Activated T-cell treated with anti-CD3 and anti-CD28 coated beads for 24 hours (primary cell): Measurements from ENCODE around the gene CFTR.

ENCODE experiments used
- DNase-seq: peaks from one replicate; pipeline ENCODE4 v3.0.0-alpha.2; 2020; ENCODE audit warnings: low read depth

Gene CFTR

DNA sequence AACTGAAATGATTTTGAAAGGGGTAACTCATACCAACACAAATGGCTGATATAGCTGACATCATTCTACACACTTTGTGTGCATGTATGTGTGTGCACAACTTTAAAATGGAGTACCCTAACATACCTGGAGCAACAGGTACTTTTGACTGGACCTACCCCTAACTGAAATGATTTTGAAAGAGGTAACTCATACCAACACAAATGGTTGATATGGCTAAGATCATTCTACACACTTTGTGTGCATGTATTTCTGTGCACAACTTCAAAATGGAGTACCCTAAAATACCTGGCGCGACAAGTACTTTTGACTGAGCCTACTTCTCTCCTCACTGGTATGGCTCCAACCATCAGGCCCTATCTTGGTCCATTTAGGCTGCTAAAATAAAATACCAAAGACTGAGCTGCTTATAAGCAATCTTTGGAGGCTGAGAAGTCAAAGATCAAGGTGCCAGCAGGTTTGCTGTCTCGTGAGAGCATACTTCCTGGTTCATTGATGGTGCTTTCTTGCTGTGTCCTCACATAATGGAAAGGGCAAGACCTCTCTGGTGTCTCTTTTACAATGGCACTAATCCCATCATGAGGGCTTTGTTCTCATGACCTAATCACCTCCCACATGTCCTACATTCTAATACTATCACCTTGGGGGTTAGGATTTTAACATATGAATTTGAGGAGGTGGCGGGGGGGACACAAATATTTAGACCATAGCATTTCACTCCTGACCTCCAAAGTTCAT lies 173.3 kb downstream of the CFTR start:
- no peak for DNase-seq

DNA sequence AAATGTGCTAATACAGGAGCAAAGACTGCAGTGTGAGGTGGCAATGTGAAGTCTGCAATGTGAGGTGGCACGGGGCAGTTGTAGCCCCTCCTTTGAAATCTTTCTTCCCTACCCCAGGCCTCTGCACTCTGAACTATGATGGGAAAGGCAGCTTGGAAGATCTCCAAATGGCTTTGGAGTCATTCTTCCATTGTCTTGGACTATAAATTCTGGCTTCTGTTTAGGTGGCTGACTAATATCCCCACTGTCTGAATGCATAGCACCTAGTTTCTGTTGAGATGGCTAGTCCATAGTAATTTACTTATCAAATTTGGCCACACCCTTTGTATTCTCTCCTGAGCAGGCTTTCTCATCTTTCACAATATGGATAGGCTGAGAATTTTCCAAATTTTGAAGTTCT lies 175.0 kb downstream of the CFTR start:
- DNase-seq = no peak

DNA sequence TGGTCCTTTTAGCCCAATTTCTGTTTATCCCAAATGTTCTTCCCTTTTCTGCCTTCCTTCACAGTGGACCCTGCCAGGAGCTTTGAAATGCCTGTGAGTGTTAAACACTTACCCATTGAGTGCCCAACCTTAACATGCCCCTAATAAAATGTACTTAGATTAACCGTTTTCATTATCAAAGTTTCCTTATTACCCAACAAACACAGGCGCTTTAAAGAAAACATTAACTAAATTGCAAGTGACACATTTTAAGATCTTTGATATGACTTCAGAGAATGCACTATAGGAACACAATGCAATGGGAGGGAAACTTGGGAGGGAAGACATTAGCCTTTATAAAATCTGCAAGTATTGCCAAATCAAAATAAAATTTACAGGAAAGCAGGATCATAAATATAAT lies 177.0 kb downstream of the CFTR start:
- no peak for DNase-seq

DNA sequence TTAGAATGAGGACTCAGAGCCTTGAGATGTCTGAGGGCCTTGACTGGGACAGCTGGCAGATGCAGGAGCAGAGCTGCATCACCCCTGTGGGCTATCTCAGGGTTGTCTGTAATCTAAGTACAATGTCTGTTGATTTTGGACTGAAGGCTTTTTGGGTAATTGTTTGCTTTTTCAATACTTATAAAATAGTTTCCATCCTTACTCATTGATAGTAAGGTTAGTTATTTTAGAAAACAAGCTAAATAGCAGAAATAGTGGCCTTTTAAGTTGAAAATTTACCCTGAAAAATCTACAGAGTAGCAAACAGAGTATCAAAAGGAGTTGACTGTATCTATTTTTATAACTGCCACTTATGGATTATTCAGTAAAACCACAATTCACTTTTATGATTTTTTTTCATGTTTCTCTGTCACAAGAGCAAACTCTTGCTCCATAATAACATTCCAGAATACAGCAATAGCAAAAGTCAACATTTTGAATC lies 179.7 kb downstream of the CFTR start:
- DNase-seq = no peak

DNA sequence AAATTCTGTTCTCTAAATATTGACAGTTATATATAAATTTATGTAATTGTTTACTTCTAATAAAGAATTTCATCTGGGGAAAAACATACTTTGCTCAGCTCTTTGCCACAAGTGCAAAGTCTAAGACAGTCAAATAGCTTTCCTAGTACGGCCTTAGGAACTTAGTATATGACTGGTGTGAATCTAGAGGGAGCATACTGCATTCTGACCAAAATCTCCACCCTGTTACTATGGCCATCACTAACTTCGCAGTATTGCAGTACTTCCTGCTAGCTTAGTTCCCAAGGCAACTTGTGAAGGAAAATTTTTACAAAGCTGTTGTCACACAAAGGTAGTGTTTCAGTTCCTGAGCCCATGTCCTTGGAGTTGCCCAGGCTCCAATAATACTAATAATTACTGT lies 181.5 kb downstream of the CFTR start:
- no peak for DNase-seq

DNA sequence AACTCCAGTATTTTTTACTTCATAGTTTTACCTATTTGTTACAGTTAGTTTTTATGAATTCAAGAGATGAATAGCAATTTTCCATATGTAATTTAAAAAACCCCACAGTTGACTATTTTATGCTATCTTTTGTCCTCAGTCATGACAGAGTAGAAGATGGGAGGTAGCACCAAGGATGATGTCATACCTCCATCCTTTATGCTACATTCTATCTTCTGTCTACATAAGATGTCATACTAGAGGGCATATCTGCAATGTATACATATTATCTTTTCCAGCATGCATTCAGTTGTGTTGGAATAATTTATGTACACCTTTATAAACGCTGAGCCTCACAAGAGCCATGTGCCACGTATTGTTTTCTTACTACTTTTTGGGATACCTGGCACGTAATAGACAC lies 184.2 kb downstream of the CFTR start:
- no peak for DNase-seq

DNA sequence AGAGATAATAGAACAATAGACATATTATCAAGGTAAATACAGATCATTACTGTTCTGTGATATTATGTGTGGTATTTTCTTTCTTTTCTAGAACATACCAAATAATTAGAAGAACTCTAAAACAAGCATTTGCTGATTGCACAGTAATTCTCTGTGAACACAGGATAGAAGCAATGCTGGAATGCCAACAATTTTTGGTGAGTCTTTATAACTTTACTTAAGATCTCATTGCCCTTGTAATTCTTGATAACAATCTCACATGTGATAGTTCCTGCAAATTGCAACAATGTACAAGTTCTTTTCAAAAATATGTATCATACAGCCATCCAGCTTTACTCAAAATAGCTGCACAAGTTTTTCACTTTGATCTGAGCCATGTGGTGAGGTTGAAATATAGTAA lies 185.5 kb downstream of the CFTR start:
- no peak for DNase-seq

DNA sequence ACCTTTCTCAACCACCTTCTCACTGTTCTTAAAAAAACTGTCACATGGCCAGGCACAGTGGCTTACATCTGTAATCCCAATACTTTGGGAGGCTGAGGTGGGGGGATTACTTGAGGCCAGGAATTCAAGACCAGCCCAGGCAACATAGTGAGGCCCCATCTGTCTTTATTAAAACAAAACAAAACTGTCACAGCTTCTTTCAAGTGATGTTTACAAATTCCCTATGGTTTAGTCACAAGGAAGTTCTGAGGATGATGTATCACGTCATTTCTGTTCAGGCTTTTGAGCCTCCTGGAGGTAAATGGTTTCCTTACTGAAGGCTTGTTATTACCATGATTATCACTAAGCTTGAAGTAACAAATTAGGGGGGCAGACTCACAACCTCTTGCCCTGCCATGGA lies 186.2 kb downstream of the CFTR start:
- DNase-seq = no peak

DNA sequence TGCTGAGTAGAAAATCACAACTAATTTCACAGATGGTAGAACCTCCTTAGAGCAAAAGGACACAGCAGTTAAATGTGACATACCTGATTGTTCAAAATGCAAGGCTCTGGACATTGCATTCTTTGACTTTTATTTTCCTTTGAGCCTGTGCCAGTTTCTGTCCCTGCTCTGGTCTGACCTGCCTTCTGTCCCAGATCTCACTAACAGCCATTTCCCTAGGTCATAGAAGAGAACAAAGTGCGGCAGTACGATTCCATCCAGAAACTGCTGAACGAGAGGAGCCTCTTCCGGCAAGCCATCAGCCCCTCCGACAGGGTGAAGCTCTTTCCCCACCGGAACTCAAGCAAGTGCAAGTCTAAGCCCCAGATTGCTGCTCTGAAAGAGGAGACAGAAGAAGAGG lies 186.9 kb downstream of the CFTR start:
- DNase-seq = no peak

DNA sequence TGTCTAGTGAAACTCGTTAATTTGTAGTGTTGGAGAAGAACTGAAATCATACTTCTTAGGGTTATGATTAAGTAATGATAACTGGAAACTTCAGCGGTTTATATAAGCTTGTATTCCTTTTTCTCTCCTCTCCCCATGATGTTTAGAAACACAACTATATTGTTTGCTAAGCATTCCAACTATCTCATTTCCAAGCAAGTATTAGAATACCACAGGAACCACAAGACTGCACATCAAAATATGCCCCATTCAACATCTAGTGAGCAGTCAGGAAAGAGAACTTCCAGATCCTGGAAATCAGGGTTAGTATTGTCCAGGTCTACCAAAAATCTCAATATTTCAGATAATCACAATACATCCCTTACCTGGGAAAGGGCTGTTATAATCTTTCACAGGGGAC lies 187.6 kb downstream of the CFTR start:
- no peak for DNase-seq

DNA sequence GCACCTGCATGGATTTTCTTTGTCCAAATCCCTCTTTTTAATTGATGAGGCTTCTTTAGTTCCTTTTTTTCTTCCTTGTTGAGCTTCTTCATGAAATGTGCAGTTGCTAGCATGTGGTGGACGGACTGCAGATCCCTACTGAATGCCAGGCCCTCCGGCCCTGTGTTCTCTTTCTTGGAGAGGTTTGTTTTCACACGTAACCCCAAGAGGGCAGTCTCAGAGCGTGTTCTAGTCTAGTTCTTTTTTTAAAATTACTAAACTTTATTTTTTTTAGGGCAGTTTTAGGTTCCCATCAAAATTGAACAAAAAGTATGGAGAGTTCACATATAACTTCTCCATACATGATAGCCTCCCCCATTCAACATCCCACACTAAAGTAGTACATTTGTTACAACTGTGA lies 190.0 kb downstream of the CFTR start:
- no peak for DNase-seq

DNA sequence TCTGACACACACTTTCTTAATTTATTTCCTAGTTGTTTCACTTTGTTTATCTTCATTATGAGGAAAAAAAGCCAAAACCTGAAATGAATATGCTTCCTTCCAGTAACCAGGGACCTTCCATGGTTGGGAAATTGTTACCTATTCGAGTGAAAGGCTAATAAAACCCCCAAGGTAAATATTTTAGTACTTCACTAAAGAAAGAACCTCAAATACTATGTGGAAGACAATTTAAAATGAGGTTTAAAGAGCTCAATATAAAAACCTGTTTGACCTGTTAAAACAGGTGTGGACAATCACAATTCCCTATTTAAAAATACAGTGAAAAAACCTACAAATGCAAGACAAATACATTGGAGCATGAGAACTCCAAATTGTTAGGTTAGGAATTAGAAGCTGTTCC lies 192.6 kb downstream of the CFTR start:
- DNase-seq = no peak

DNA sequence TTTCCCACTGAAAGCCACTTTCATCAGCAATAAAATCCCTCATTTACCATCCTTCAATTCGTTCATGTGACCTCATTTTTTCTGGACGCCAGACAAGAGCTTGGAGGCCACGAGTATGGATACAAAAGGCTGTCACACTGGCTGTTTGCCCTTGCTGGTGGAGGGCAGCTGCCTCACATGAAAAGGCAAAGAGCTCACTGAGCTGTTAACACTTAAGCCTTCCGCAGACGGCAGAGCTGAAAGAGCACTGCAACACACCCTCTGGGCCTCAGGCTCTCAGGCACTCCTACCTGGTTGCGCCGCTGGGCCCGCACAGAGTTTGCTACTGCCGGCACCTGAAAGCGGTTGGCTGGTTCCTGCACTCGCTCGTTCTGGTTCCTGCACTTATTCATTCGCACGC lies 193.5 kb downstream of the CFTR start:
- DNase-seq = no peak

DNA sequence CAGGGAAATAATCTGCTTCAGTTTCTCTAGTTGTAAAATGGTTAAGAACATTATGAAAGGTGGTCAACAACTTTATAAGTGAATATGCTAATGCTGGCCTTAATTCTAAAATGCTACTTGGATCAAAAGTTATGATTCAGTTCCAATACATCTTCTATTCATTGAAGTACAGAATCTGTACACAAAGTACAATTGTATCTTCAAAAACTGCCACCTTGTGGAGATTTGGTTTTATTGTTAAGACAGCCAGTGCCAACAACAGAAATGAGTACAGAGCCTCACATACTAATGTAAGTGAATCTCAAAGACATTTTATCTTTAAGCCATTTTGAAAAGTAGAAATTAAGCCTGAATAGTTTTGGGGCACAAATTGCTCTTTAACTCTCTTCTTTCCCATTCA lies 194.0 kb downstream of the CFTR start:
- no peak for DNase-seq

DNA sequence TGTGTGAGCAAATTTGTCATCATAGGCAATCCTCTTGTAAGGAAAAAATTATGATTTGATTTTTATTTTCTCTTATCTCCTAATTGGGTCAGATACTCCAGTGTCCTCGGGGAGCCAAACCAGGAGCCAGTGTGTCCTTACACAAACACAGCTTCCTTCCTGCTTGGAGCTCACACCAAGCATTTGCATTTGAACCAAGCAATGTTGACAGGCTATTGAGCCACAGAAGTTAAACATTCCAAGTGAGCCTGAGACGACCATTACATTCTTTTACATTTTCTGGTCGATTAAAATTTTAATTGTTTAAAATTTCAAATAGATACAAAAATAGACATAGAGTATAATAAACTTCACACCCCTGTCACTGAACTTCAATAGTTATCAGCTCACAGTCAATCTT lies 194.8 kb downstream of the CFTR start:
- no peak for DNase-seq

DNA sequence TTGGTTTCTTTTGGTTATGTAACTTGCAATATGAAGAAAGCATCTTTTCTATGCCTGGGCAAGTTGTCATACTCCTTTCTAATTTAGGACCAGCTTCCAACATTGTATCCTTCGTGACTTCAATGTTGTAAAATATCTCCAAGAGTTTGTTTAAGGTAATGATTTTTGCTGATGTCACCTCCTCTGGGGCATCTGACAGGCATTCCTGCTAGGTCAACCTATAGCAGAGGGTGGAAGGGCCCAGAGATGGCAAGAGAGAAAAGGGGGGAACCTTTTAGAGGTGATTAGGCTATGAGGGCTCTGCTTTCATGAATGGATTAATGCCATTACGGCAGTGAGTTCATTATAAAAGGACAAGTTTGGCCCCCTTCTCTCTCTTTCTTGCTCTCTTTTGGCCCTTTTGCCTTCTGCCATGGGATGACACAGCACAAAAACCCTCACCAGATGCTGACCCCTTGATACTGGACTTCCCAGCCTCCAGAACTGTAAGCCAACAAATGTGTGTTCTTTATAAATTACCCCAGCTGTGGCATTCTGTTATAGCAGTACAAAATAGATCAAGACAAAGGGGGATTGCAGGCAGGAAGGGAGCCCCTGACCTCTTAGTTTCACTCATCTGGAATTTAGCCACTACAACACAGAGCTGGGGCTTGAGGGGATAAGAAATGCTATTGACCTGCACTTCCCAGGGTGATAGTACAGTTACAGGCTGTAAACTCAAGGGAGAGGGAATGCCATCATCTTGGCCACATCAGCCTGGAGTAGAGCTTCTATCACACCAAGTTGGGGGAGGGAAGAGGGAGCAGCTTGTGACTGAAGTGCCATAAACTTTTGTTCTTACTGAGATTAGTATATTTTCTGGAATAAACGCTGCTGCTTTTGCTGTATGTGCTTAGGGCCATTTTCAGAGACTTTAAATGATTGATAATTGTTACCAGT lies 195.9 kb downstream of the CFTR start:
- DNase-seq = no peak

DNA sequence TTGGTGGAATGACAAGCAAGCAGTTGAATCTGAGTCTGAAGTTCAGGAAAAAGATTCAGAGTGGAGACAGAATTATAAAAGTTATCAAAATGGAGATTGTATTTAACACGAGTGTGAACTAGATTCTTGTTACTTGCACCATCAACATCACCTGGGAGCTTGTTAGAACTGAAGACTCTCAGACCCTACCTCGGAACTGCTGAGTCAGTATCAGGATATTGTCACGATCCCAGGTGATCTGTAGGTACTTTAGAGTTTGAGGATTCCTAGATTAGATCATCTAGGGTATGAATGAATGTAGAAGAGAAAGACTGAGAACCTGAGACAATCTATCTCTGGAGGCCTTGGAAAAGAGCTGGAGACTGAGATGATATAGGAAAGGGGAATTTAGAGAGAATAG lies 199.3 kb downstream of the CFTR start:
- DNase-seq = no peak

DNA sequence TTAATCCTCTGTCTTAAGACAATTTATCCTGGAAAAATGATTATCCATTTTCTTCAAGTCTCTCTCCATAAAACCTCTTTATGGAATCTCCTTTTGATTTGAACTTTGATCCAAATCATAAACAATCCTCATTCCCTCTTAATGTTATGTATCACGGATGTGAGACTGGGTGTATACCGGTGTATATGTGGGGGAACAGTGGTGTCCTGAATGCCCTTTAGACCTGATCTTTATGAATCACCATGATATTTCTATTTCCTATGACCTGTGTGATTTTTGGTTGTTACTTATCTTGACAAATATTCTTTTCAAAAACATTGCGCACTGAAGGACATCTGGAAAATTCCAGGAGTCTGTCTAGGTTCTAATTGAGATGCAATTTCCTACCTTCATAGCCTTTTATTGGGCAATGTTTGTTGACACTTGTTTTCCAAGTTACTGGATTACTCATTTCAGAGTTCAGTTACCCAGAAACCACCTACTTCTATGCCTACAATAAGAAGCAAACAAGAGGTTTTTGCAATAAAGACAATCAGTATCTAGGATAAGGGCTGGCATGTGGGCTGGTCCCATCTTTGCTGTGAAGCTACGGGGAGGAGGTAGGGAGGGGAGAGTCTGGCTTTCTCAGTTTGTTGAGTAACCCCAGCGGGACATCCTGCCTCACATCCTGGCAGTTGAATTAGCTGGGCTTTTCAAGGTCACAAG lies 203.0 kb downstream of the CFTR start:
- DNase-seq = no peak

DNA sequence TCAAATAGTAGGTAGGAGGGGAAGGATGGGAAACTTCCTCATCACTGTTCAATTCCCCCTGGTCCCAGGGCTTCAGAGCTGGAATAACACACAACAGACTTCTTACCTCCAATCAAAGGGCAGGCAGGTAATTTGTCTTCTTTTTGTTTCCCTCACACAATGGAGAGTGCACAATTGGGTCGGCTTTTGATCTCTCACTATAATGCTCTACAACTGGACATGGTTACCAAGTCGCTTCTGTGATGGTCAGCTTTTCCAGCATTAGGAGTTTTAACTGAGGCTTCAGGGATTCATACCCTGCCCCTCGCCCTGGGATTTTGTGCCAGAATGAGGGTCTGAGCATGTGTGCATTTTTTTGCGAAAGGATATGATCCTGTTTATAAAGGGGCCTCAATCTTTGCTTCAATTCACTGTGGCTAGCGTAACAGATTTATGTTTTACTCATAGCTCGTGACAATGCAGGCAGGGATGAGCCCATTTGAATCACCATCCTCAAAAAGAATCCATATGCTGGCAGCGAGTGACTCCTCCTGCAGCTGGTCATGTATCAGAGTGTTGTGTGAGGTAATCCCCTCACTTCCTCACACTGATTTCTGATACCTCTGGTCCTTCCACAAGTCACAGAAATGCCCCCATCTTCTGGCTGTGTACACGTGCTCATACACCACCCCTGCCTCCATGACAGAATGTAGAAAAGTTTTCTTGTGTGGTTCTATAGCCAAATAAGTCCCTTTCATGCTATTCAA lies 203.8 kb downstream of the CFTR start:
- no peak for DNase-seq

DNA sequence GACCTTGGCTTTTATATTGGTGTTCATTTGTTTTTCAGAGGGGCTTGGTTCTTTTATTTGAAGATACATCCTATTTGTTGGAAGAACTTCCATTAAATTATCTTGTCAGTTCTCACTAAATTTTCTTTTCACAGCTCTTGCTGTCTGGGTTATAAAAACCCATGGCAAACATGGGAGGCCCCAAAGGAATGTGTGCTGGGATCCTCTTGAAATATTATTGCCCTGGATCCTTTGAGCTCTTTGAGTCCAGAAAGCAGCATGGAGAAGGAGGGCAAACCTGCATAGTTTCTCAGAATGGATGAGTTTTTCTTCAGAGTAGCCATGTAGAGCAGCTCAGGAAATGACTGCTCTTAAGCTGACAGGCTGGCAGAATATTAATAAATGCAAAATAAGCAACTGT lies 206.0 kb downstream of the CFTR start:
- no peak for DNase-seq

DNA sequence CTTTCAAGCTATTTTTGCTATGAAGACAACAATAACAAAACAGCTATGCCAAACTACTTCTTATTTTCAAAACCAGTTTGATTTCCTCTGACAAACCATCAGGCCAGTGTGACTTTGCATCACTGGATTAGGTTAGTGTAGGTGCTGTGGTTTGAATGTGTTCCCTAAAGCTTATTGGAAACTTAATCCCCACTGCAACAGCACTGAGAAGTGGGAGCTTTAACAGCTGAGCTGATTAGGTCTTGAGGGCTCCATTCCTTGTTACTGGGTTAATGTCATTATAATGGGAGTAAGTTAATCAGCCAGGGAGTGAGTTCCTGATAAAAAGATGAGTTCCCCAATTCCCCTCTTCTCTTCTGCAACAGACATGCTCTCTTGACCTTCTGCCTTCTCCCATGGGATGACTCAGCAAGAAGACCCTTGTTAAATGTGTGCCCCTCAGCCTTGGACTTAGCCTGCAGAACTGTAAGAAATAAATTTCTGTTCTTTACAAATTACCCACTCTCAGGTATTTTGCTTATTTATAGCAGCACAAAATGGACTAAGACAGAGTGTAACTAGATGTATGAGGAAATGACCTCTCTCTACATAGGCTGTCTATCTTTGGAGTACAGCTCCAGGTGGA lies 206.6 kb downstream of the CFTR start:
- no peak for DNase-seq

DNA sequence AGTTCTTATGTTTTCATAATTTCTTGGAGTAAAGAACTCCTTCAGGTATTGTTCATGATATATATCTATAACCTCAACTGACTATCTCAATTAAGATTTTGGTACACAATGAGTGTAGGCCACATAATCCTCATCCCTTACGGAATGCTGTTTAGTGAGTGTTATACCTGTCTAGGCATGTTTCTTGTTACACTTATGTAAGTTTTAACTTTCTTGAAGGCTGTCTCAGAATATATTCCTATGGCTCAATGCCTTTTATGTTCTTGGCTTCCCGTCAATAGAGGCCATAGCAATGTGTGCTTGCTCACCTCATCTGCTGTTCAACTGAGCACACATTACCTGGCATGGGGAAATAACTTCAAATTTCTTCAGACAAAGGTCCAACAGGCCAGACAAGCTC lies 208.3 kb downstream of the CFTR start:
- DNase-seq = no peak
